GM18517 (cell line): ENCODE data around the gene CLEC10A.
"Not testable (repeated sequence)": the region's sequence is repeated elsewhere in the genome, so short reads cannot be mapped to it uniquely, and the experiment has no call there.

Experiments used
- ATAC-seq: cut with Tn5 transposase; IDR thresholded peaks from one replicate; pipeline ENCODE4 v1.9.1; 2021; ENCODE audit warnings: mild to moderate bottlenecking, moderate library complexity; ENCODE audit not compliant: unreplicated experiment

Gene CLEC10A, protein sequence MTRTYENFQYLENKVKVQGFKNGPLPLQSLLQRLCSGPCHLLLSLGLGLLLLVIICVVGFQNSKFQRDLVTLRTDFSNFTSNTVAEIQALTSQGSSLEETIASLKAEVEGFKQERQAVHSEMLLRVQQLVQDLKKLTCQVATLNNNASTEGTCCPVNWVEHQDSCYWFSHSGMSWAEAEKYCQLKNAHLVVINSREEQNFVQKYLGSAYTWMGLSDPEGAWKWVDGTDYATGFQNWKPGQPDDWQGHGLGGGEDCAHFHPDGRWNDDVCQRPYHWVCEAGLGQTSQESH

DNA sequence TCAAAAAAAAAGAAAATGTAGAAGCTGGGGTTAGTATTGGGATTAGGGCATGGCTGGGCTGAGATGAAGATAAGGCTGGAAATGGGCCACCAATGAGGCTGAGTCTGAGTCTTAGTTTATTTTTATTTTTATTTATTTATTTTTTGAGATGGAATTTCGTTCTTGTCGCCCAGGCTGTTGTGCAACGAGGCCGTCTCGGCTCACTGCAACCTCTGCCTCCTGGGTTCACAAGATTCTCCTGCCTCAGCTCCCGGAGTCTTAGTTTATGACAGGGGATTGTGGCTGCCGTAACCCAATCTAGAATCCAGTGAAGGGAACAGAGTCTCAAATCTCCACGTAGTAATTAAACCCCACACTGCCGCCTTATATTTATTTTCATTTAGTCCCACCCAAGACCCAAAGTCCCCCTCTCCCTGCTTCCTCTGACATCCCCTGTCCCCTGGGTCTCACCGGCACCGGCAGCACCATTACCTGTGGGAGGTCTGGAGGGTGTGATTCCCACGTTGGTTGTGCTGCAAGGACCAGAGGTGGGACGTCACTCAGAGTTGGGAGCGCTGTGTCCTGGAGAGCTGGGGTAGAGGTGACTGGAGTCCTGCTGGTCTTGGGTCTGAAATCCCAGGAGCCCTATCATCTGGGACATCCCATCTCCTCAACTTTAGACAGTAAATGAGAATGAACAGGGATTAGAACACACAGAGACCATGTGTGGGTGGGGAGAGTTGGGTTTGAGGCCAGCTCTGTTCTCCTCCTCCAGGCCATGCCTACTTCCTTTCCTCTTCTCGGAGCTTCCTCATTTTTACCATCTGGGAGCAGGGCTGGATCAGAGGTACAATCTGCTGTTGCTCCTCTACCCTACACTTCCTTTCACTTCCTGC lies at the start of gene CLEC10A:
Gene CLEC10A, minus strand, starts transcription at position 671 of the 875 bp plus-strand sequence. CDS start 1,439 bp downstream, outside the sequence.
- no peak for ATAC-seq

DNA sequence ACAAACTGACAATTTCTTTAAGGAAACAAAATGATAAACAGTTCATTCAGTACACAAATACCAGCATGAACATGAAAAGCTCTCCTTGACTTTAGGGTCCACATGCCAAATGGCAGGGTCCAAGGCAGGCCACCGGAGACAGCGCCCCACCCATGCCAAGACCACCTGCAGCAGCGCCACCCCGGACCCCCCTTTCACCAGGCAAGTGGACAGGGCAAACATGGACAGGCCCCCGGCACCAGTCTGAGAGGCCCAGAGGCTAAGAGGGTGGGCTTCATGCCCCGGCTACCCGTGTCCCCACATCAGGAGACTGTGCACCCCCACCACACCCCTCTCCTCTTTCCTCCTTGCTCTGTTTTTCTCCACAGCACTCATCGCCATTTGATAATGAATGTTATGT lies 49.3 kb upstream of the CLEC10A start:
- no peak for ATAC-seq

DNA sequence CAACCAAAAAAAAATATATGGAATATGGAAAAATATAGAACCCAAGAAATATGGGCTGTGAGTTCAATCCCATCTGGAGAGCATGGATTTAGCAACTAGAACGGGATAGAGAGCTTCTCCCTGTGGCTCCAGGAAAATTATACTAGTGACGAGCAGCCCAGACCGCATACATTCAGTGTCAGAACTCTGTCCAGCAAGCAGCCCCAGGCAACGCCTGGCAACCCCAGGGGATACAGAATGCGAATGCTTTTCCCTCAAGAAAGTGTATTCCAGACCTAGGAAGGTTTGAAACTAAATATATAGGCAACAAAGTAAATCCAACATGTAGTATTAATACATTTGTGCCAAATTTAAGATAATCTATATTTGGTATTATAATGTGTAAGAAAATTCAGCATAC lies 48.1 kb upstream of the CLEC10A start:
- ATAC-seq: no peak

DNA sequence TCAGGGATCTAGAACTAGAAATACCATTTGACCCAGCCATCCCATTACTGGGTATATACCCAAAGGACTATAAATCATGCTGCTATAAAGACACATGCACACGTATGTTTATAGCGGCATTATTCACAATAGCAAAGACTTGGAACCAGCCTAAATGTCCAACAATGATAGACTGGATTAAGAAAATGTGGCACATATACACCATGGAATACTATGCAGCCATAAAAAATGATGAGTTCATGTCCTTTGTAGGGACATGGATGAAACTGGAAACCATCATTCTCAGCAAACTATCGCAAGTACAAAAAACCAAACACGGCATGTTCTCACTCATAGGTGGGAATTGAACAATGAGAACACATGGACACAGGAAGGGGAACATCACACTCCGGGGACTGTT lies 47.5 kb upstream of the CLEC10A start:
- ATAC-seq: not testable (repeated sequence)

DNA sequence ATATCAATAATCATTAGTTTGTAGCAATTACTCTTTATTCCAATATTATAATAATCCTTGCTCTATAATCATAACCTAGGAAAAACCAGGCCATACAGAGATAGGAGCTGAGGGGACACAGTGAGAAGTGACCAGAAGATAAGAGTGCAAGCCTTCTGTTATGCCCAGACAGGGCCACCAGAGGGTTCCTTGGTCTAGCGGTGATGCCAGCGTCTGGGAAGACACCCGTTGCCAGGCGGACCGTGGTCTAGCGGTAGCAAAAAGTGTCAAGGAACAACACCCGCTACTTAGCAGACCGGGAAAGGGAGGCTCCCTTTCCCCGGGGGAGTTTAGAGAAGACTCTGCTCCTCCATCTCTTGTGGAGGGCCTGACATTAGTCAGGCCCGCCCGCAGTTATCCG lies 46.3 kb upstream of the CLEC10A start:
- ATAC-seq: not testable (repeated sequence)

DNA sequence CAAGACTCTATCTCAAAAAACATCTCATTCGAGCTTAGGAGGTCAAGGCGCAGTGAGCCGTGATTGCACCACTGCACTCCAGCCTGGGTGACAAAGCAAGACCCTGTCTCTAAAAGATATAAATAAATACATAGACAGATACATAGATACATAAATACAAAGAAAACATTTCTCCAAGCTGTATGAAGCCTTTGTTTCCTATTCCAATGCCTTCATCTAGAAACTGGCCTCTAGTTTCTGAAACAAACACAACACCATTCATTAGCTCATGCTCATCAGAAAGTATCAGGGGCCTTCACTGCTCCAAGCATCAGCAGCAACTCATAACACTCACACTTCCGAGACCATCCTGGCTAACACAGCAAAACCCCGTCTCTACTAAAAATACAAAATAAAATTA lies 44.9 kb upstream of the CLEC10A start:
- ATAC-seq: no peak

DNA sequence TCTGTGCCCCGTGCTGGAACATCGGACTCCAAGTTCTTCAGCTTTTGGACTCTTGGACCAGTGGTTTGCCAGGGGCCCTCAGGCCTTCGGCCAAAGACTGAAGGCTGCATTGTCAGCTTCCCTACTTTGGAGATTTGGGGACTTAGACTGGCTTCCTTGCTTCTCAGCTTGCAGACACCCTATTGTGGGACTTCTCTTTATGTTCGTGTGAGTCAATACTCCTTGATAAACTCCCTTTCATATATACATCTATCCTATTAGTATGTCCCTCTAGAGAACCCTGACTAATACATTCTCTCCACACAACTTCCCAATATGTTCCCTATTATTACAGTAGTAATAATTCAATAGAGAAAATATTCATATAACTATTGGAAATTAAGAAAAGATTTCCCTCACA lies 43.8 kb upstream of the CLEC10A start:
- ATAC-seq: no peak

DNA sequence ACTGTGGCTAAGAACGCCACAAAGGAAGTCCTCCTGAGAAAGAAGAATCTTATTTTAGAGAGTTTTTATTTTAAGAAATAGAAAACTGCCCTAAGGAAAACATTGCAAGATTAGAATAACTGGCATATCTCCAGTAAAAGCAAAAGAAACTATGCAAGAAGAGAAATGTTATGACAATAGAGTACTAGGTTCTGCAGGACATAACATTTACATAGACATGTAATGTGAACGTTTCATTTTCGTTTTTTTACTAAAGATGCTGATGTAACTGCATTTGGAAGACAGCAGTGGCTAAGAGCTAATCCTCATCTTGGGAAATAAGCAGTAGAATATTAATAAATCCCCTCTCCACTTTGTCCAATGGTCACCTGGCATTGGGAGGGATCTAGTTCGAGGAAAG lies 42.3 kb upstream of the CLEC10A start:
- no peak for ATAC-seq

DNA sequence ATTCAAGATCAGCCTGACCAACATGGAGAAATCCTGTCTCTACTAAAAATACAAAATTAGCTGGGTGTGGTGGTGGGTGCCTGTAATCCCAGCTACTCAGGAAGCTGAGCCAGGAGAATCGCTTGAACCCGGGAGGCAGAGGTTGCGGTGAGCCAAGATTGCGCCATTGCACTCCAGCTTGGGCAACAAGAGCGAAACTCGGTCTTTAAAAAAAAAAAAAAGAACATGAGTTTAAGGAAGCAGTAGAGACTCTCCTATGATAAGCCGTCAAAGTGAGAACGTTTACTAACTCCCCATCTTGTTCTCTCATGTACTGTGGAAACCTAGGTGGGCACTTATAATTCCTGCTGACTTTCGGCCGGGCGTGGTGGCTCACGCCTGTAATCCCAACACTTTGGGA lies 40.6 kb upstream of the CLEC10A start:
- ATAC-seq: not testable (repeated sequence)

DNA sequence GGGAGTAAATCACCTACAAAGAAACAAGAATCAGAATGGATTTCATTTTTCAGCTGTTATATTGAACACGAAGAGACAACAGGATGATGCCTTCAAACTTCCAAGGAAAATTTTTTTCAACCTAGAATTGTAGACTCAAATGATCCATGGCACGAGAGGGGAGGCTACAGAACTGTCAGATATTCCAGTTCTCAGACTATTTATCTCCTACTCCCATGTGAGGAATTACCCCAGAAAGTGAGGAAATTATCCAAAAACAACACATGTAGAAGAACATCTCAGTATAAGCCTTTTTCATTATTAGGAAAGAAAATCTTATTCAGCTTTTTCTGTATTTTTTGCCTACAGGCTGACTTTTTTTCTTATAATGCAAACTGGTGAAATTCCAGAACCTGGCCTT lies 40.1 kb upstream of the CLEC10A start:
- no peak for ATAC-seq

DNA sequence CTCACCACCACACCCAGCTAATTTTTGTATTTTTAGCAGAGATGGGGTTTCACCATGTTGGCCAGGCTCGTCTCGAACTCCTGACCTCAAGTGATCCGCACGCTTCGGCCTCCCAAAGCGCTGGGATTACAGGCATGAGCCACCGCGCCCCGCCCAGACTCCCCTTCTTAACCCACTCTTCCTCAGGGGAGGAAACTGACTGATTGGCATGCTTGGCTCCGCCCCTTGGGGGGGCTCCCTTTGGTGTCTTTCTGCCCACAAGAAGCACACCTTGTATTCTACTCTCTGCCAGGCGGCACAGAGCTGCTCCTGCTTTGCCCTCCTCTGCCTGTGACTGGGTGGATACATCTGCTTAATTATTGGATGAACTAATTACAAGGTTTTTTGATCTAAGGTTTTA lies 39.3 kb upstream of the CLEC10A start:
- ATAC-seq: no peak

DNA sequence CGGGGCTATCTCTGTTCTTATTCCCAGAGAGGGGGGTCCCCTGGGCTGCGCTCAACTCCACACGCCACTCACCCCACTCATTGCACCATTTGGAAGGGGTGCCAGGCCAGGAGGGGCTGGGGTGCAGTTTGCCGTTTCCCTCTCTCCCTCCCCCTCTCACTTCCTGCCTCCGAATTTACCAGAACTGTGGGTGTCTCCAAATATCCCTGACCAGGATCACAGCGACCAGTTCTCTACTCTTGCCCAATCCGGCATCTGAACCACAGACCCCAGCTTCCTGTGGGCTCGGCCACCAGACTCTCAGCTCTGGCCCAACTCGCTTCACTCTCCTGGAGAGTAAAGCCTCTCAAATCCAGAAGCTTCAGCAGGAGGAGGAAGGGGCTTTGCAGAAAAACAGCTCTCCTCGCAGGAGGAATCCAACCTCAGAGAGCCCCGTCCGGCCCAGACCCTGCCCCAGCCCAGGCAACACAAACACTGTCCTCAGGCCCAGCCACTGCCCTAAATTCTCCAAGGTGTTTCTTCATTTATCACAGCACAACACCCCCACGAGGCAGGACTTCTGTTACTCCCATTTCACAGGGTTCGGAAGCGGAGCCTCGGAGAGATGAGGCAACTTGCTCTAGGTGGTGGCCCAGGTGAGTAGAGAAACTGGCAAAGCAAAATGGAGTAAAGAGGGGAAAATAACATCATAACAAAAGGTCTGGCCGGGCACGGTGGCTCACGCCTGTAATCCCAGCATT lies 35.0 kb upstream of the CLEC10A start:
- ATAC-seq: no peak

DNA sequence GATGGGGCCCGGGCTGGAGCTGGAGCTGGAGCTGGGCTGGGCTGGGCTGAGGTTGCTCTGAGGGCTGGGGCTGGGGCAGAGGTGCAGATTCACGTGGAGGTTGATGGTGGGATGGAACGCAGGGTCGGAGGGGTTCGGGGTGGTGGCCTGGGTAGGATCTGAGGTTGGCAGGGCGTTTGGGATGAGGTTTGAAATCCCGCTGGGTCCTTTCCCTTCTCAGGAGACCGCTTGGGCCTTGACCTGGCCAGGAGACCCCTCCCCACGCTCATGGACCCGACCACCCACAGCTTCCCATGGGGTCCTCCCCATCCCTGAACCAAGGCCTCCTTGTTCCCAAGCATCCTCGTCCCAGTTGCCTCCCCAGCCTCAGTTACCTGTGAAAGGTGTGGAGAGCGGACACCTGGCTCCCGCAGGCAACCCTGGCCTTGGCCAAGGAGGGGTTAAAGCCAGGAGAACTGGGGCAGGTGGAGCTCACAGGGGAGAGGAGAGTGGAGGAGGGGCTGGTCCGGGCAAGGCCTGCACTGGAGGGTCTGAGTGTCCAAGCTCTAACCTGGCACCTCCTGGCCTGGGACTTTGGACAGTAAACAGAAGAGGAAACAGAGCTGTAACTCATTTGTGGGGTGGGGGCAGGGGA lies 34.3 kb upstream of the CLEC10A start, which contains the start of gene ASGR2:
Gene ASGR2, minus strand, starts transcription at position 582 of the 634 bp plus-strand sequence. CDS start 582 bp downstream, outside the sequence.
- no peak for ATAC-seq

DNA sequence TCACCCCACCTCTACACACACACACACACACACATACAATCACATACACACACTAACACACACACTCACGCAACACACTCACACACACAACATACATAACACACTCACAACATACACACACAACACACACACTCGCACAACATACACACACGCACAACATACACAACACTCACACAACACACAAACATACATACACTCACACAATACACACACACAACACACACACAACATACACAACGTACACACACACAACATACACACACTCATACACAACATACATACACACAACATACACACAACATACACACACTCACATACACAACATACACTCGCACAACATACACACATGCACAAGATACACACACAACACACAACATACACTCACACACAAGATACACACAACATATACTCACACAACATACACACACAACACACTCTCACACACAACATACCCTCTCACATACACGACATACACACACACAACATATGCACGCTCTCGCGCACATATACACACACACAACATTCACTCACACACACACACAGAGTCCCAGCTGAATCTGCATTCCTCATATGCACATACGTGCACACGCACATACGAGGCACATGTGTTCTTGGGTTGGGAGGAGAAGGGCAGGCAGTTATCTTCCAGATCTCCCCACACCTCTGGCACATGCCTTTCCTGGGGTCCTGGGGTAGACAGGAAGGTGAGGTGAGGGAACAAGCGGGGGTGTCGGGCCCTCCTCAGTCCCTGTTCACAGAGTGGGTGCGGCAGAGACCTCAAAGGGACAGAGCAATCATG lies 33.4 kb upstream of the CLEC10A start:
- ATAC-seq: no peak

DNA sequence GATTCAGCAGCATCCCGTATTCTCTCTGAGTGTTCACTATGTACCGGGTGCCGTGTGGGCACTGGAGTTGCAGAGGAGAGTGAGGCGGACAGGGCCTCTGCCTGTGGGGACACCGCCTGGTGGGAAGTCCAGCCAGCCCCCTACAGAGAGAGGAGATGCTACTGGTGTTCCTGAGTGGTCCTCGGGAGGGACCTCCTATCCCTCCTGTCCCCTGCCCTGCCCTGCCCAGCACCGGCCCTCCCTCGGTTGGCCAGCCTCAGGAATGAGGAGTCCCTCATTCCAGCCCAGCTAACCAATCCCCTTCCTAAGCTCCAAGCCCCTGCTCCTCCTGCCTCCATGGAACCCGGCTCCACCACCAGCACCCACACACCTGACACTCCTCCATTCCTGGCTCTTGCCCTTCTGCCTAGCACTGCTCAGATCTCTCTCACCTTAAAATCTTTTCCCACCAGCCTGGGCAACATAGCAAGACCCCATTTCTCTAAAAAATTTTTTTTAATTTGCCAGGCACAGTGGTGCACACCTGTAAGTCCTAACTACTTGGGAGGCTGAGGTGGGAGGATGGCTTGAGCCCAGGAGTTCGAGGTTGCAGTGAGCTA lies 32.6 kb upstream of the CLEC10A start:
- no peak for ATAC-seq

DNA sequence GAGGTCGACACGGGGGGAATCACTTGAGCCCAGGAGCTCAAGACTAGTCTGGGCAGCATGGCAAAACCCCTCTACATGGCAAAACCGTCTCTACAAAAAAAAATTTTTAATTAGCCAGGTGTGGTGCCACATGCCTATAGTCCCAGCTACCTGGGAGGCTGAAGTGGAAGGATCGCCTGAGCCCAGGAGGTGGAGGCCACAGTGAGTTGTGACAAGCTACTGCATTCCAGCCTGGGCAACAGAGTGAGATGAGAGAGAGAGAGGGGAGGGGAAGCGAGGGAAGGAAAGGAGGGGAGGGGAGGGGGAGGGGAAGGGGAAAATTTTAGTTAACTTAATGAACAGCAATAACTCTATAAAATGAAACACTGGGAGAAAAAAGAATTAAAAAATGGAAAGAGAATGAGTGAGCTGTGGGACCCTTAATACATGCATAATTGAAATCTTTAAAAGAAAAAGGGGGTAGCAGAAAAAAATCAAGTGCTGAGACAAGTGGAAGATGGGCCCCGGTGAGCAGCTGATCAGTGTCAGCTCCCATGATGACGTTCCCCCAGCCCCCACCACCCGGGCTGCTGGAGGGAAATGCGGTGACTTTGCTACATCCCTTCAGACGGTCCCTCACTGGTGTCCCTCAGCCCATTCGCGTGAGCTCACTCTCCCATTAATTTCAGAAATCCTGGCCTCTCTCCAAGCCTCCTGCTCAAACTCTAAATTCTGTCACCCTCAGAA lies 31.9 kb upstream of the CLEC10A start:
- no peak for ATAC-seq

DNA sequence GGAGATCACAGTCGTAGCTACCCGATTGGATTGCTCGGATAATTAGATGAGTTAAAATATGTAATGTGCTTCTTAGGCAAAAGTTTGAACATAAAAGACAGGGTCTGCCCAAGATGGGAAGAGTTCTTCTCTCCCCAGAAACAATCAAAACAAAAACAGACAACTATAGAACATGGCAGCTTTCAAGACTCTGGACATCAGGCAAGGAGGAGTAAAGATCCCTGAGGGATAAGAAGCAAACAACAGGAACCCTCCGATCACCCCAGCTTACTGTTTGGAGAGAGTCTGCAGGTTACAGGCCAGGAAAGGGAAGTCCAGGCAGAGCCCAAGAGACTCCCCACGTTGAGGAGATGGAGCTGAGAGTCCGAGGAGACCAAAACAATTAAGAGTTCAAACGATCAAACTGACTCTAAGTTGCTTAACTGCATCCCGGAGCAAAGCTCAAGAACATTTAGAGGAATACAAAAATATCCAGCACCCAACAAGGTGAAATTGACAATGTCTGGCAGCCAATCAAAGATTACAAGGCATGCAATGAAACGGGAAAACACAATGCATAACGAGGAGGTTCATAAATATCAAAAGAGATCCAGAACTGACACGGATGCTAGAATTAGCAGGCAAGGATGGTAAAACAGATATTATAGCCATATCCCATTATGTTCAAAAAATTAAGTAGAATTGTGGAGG lies 30.7 kb upstream of the CLEC10A start:
- ATAC-seq: no peak
